HepG2 (cell line): Measurements from ENCODE around the gene ACSM3. TPM values are rescaled to one million over a fixed set of nuclear protein-coding genes. Genes with fewer than 3 reads are reported as not detected.

Experiments
- ATAC-seq: fragments of 200-7000 bp; cut with Tn5 transposase; 3 replicates; pipeline ENCODE4 v1.9.1; 2020; ENCODE audit warnings: mild to moderate bottlenecking, moderate library complexity
- BruUV-seq: library from RNA; stranded (reverse); fragments of 400-500 nt; replicated peaks from 2 replicates; lab custom pipeline; 2021; lab: Mats Ljungman, UMichigan
- CTCF ChIA-PET: fragments of 300-600 bp; formaldehyde crosslinking; extraction: SDS; loops from one replicate; lab custom pipeline; 2021; ENCODE audit warnings: low total read pairs, inconsistent platforms, low intra/inter-chr PET ratio; lab: Yijun Ruan, JAX
- POLR2A ChIA-PET: fragments of 350-600 bp; sonication (Branson Sonifier 250); formaldehyde crosslinking; loops from one replicate; lab custom pipeline; 2020; ENCODE audit warnings: antibody characterized with exemption, inconsistent platforms; lab: Yijun Ruan, JAX
- DNase-seq: peaks from one replicate; pipeline ENCODE4 v3.0.0-alpha.2; 2015; ENCODE audit warnings: low spot score
- FAIRE-seq: peaks from 3 replicates; lab custom pipeline; 2011; peaks lifted over from hg19 to GRCh38; lab: Jason Lieb, UNC
- H2AFZ ChIP-seq: one replicate; pipeline ENCODE4 v1.6.1; 2011; ENCODE audit warnings: low read length, inconsistent platforms
- H3K27ac ChIP-seq: fragments of 300-600 bp; 3 replicates; pipeline ENCODE4 v1.8.0; 2011; ENCODE audit warnings: mixed run types, mild to moderate bottlenecking, mixed read lengths, low read length, inconsistent platforms; ENCODE audit not compliant: insufficient read depth; ENCODE audit errors: extremely low read length
- H3K27me3 ChIP-seq, 2 experiments: fragments of 200-600 bp in 1 of 2; 2 replicates in 1 of 2; 3 replicates in 1 of 2; pipeline versions ENCODE4 v1.6.0 to v1.8.0; 2011; ENCODE audit warnings: low read length in 2 of 2, mild to moderate bottlenecking in 2 of 2, moderate library complexity in 2 of 2, inconsistent platforms in 1 of 2; ENCODE audit not compliant: insufficient read depth in 2 of 2, control insufficient read depth in 1 of 2
- H3K36me3 ChIP-seq, 2 experiments: fragments of 200-600 bp in 1 of 2; replicated peaks in 1 of 2; 2 replicates in 1 of 2; 3 replicates in 1 of 2; pipeline versions ENCODE4 v1.5.1 to v1.8.0; 2011; ENCODE audit warnings: low read length in 2 of 2, inconsistent platforms in 1 of 2; ENCODE audit not compliant: insufficient read depth in 2 of 2, control insufficient read depth in 1 of 2
- H3K4me1 ChIP-seq: 2 replicates; pipeline ENCODE4 v1.5.1; 2012; ENCODE audit warnings: low read length, inconsistent platforms; ENCODE audit not compliant: insufficient read depth
- H3K4me2 ChIP-seq: 2 replicates; pipeline ENCODE4 v1.6.0; 2011; ENCODE audit warnings: low read depth, low read length, inconsistent platforms
- H3K4me3 ChIP-seq, 3 experiments: fragments of 200-600 bp in 1 of 3; sonication (generic), shearing (Covaris generic) in 1 of 3; replicated peaks in 1 of 3; 2 replicates each; pipeline ENCODE4 v1.5.1; 2011 to 2016; ENCODE audit warnings: low read length in 3 of 3, inconsistent platforms in 2 of 3, low read depth in 2 of 3, mild to moderate bottlenecking in 2 of 3, control low read depth in 1 of 3, mixed read lengths in 1 of 3; ENCODE audit not compliant: insufficient read depth in 1 of 3
- H3K79me2 ChIP-seq: one replicate; pipeline ENCODE4 v1.6.1; 2011; ENCODE audit warnings: low read length, inconsistent platforms; ENCODE audit not compliant: insufficient read depth
- H3K9ac ChIP-seq: 2 replicates; pipeline ENCODE4 v1.6.0; 2011; ENCODE audit warnings: mild to moderate bottlenecking, low read depth, low read length, inconsistent platforms; ENCODE audit not compliant: insufficient read depth
- H3K9me3 ChIP-seq: 2 replicates; pipeline ENCODE4 v1.5.1; 2012; ENCODE audit warnings: mild to moderate bottlenecking, low read length
- H4K20me1 ChIP-seq: 2 replicates; pipeline ENCODE4 v1.6.0; 2011; ENCODE audit warnings: inconsistent platforms, mild to moderate bottlenecking, low read length, moderate library complexity; ENCODE audit not compliant: insufficient read depth
- ATF7 ChIP-seq, 2 experiments: fragments of 450-650 bp in 1 of 2; sonication (generic) in 1 of 2; formaldehyde crosslinking in 1 of 2; IDR thresholded peaks; 2 replicates each; pipeline versions ENCODE4 v1.4.0 to v1.6.1; 2016 to 2020; ENCODE audit warnings: antibody characterized with exemption in 1 of 2, mild to moderate bottlenecking in 1 of 2, missing genetic modification reagents in 1 of 2
- CREB1 ChIP-seq, 2 experiments: fragments of 450-650 bp in 1 of 2; IDR thresholded peaks; 2 replicates each; pipeline ENCODE4 v1.6.1; 2016 to 2017; ENCODE audit warnings: control low read depth in 1 of 2, mild to moderate bottlenecking in 1 of 2, missing compliant biosample characterization in 1 of 2, missing genetic modification characterization in 1 of 2
- NFYB ChIP-seq: sonication (generic); formaldehyde crosslinking; IDR thresholded peaks from 2 replicates; pipeline ENCODE4 v1.4.0; 2020; ENCODE audit warnings: missing genetic modification reagents
- RXRB ChIP-seq: IDR thresholded peaks from 2 replicates; pipeline ENCODE4 v1.6.1; 2016; ENCODE audit warnings: borderline replicate concordance, missing genetic modification reagents, missing compliant biosample characterization
- SNAPC2 ChIP-seq: sonication (generic); formaldehyde crosslinking; IDR thresholded peaks from 2 replicates; pipeline ENCODE4 v1.8.1; 2022; ENCODE audit warnings: mild to moderate bottlenecking, missing genetic modification reagents
- WGBS: methylation state at CpG from one replicate; pipeline ENCODE4 v1.1.6; 2017; ENCODE audit warnings: low lambda C conversion rate; 5-methylcytosine and 5-hydroxymethylcytosine counted together
- in situ Hi-C: cut with HindIII; loops from 2 replicates; pipeline ENCODE4 v1.10.0; 2017; ENCODE audit warnings: low pct_unique_long_range_greater_than_20kb; ENCODE audit not compliant: extremely low pct_ligation_motif_present
- intact Hi-C: fragments of 100-400 bp; cut with micrococcal nuclease; formaldehyde crosslinking; loops from one replicate; pipeline ENCODE4 v1.10.0; 2022; ENCODE audit not compliant: unreplicated experiment
- polyA plus RNA-seq, 8 experiments: library from polyadenylated mRNA; depleted of rRNA in 3 of 8; stranded (reverse) in 7 of 8; unstranded in 1 of 8; fragments of >200 nt; fragmentation: Illumina TruSeq in 4 of 8; extraction: Trizol in 4 of 8; gene quantifications; 2 replicates each; pipeline versions ENCODE4 v1.2.1 to v1.2.3, GENCODE V29; 2011 to 2016; ENCODE audit warnings: low read depth in 4 of 8, missing spikeins in 1 of 8, mixed read lengths in 1 of 8; ENCODE audit not compliant: insufficient read depth in 1 of 8
- total RNA-seq, 5 experiments: library from RNA; depleted of rRNA; stranded (reverse); fragments of >200 nt; fragmentation: Illumina TruSeq; extraction: Trizol; gene quantifications; 2 replicates each; pipeline ENCODE4 v1.2.3, GENCODE V29; 2016; ENCODE audit warnings: low read depth in 1 of 5
- TF ChIP-seq, protein P1 (sequence below), 2 experiments: fragments of 450-650 bp in 1 of 2; sonication (generic) in 1 of 2; formaldehyde crosslinking in 1 of 2; IDR thresholded peaks; 2 replicates each; pipeline versions ENCODE4 v1.6.1 to v1.8.0; 2016 to 2022; ENCODE audit warnings: antibody characterized with exemption in 1 of 2, mild to moderate bottlenecking in 1 of 2, missing genetic modification reagents in 1 of 2

The ACSM3 gene
- total and polyA plus RNA-seq, 2 of the 13 experiments (the other 11 are each of a cell fraction or from before 2014, with no cell fraction given) = 74.0 to 108 TPM

GRCh38 chr16:20729141-20729540, 34.7 kb upstream of the ACSM3 start:
- Histone ChIP-seq H3K79me2 (no peaks in the 10 kb centered on the region), H3K4me3 (no peak overlapping the region), H3K4me2 (no peak overlapping the region), H4K20me1 (no peaks in the 10 kb centered on the region), H3K9ac (no peak overlapping the region), H2AFZ (no peak overlapping the region), H3K9me3 (no peaks in the 10 kb centered on the region), H3K27ac (no peak overlapping the region), H3K36me3 (peaks cover 11 to 15% of the 10 kb centered on the region in 2 experiments), H3K27me3 (no peaks in the 10 kb centered on the region), H3K4me1 (no peaks in the 10 kb centered on the region)
- in situ Hi-C loops (no loop called here), intact Hi-C loops (no loop called here)
- no peak for ATAC-seq
- WGBS = 89% methylated on average over 3 of the region's 3 CpGs
- ChIA-PET CTCF (no interaction called here), POLR2A (interaction anchor here (5.0 kb wide), 1 partner anchor 12 kb away, joined by 23 read pairs; the partner anchor contains the start of gene THUMPD1)
- DNase-seq = no peak
- BruUV-seq = no TSS peak
- TF ChIP-seq CREB1 (IDR thresholded peaks at IDR 0.05) (peak; percentile 73), CREB1 (CRISPR knock-in tag; IDR thresholded peaks at IDR 0.05) (no peak), SNAPC2 (CRISPR knock-in tag) (no peak), ATF7 (IDR thresholded peaks at IDR 0.05) (peak; percentile 97), ATF7 (CRISPR knock-in tag; IDR thresholded peaks at IDR 0.05) (no peak), RXRB (CRISPR knock-in tag) (no peak), NFYB (no peak)
- TF ChIP-seq, protein P1, sequence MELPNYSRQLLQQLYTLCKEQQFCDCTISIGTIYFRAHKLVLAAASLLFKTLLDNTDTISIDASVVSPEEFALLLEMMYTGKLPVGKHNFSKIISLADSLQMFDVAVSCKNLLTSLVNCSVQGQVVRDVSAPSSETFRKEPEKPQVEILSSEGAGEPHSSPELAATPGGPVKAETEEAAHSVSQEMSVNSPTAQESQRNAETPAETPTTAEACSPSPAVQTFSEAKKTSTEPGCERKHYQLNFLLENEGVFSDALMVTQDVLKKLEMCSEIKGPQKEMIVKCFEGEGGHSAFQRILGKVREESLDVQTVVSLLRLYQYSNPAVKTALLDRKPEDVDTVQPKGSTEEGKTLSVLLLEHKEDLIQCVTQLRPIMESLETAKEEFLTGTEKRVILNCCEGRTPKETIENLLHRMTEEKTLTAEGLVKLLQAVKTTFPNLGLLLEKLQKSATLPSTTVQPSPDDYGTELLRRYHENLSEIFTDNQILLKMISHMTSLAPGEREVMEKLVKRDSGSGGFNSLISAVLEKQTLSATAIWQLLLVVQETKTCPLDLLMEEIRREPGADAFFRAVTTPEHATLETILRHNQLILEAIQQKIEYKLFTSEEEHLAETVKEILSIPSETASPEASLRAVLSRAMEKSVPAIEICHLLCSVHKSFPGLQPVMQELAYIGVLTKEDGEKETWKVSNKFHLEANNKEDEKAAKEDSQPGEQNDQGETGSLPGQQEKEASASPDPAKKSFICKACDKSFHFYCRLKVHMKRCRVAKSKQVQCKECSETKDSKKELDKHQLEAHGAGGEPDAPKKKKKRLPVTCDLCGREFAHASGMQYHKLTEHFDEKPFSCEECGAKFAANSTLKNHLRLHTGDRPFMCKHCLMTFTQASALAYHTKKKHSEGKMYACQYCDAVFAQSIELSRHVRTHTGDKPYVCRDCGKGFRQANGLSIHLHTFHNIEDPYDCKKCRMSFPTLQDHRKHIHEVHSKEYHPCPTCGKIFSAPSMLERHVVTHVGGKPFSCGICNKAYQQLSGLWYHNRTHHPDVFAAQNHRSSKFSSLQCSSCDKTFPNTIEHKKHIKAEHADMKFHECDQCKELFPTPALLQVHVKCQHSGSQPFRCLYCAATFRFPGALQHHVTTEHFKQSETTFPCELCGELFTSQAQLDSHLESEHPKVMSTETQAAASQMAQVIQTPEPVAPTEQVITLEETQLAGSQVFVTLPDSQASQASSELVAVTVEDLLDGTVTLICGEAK (IDR thresholded peaks at IDR 0.05) = no peak
- TF ChIP-seq, protein P1 (CRISPR knock-in tag; IDR thresholded peaks at IDR 0.05) = no peak
- FAIRE-seq = no peak
